GM18861 (cell line): ENCODE measurements around the gene IVNS1ABP.
"Not testable (repeated sequence)": the region's sequence is repeated elsewhere in the genome, so short reads cannot be mapped to it uniquely, and the experiment has no call there.

ENCODE experiments used
- ATAC-seq: cut with Tn5 transposase; IDR thresholded peaks from one replicate; pipeline ENCODE4 v1.9.1; 2021; ENCODE audit not compliant: unreplicated experiment

IVNS1ABP gene

DNA sequence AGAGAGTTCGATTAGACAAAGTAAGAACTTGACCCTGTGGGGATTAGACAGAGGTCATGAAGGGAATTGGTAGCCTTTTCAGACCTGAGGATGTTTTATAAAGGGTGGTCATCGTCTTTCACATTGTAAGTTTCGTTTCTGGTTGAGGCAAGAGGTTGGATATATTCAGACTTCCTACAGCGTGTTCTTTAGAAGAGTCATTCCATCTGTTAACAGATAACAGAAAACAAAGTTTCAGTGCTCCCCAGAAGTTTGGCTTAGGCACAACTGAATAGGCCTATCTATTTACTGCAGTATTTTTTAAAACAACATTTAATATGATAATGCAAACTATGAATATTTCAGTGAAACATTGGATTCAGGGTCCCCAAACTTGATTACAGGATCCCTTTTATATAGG is 17.1 kb upstream of the IVNS1ABP start:
- no peak for ATAC-seq

DNA sequence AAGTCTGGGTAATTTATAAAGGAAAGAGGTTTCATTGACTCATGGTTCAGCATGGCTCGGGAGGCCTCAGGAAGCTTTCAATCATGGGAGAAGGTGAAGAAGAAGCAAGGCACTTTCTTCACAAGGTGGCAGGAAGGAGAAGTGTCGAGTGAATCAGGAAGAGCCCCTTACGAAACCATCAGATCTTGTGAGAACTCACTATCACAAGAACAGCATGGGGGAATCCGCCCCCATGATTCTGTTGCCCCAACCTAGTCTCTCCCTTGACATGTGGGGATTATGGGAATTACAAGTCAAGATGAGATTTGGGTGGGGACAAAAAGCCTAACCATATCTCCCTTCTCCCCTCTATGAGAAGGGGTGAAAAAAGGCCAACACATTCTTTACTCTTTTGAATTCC is 11.2 kb upstream of the IVNS1ABP start:
- no peak for ATAC-seq

DNA sequence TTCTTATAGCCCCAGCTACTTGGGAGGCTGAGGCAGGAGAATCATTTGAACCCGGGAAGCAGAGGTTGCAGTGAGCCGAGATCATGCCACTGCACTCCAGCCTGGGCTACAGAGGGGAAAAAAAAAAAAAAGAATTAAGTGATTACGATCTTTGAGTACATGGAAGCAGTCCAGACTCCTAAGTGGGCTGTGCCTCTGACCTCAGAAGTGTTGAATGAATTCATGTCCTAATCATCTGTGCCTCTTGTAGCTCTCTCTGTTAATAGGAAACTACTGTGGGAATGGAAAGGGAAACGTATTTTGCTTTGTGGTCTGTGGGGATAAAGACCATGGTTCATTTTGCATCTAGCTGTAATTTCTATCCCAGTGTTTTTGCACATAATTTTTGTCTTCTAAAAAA is 8.4 kb upstream of the IVNS1ABP start:
- no peak for ATAC-seq

DNA sequence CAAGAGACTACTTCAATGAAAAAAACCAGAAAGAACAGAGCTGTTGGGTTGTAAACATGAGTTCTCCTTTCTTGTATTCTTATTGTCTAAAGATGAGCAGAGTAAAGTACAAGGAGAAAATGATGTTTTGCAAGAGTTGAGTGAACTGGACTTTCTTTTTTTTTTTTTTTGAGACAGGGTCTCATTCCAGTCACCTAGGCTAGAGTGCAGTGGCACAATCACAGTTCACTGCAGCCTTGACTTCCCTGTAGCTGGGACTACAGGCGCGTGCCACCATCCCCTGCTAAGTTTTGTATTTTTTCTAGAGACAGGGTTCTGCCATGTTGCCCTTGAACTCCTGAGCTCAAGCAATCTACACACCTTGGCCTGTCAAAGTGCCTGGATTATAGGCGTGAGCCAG is 7.1 kb upstream of the IVNS1ABP start:
- ATAC-seq: no peak

DNA sequence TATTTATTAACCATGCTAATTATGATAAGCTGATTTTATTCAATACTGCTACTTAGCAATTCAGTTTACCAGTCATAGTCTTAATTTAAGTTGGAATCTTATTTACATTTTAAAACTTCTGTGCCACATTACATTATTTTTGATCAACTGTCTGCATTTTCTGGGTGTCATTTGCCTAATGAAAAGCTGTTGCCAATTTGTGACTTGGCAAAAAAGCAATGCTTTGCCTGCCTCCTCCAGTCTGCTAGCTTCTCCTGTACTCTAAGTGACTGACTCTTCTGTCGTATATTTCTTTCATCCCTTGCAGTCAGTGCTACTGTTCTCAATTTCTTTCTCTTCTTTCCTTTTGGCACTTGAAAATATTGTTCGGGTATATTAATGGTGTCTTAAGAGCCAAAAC is 5.6 kb upstream of the IVNS1ABP start:
- ATAC-seq: no peak

DNA sequence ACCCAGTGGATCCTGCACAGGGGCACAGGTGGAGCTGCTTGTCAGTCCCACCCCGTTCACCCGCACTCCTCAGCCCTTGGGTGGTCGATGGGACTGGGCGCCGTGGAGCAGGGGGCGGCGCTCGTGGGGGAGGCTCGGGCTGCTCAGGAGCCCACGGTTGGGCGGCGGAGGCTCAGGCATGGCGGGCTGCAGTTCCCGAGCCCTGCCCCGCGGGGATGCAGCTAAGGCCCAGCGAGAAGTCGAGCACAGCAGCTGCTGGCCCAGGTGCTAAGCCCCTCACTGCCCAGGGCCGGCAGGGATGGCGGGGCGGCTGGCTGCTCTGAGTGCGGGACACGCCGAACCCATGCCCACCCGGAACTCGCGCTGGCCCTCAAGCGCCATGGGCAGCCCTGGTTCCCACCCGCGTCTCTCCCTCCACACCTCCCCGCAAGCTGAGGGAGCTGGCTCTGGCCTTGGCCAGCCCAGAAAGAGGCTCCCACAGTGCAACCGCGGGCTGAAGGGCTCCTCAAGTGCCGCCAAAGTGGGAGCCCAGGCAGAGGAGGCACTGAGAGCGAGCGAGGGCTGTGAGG is 4.7 kb upstream of the IVNS1ABP start:
- ATAC-seq: not testable (repeated sequence)

DNA sequence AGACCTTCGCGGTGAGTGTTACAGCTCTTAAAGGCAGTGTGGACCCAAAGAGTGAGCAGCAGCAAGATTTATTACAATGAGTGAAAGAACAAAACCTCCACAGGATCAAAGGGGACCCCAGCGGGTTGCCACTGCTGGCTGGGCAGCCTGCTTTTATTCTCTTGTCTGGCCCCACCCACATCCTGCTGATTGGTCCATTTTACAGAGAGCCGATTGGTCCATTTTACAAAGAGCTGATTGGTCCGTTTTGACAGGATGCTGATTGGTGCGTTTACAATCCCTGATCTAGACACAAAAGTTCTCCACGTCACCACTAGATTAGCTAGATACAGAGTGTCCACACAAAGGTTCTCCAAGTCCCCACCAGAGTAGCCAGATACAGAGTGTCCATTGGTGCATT is 4.1 kb upstream of the IVNS1ABP start:
- ATAC-seq: not testable (repeated sequence)

DNA sequence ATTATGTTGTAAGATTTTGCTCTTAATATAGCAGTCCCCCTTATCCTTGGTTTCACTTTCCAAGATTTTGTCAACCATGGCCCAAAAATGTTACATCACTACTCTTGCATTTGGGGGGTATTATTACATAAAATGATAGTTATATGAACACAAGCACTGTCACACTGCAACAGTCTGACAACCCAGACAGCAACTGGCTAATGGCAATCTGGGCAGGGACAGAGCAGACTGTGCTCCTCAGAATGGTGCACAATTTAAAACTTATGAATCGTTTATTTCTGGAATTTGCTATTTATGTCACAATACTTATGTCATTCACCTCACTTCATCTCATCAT is 2.1 kb upstream of the IVNS1ABP start:
- no peak for ATAC-seq

DNA sequence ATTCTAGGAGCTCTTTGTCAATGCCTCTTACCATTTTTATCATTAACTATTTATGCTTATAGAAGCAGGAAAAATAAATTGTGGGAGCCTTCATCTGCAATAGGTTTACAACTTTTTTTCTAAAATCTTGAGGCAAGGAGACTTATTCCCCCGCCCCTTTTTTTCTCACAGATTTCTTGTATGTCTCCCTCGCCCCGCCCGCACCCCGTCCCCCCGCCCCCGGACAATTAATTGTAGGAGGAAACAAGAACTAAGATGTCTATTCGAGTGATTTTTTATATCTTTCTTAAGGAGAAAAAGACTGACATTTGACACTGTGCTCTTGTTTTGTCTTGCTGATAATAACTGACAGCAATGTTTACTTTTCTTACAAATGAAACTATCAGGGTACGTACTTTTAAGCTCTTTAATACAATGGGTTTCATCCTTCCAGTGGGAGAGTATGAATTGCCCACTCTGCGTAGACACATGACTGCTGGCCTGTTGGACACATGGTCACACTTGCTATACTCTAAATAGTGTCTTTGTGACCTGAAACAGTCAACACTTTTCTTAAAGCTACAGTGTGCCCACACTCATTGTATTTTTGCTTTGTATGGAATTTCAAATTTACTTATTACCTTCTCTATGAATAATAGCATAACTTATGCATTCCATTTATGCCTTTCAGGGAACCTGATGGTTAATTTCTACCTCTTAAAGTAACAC is 1.5 kb upstream of the IVNS1ABP start:
- no peak for ATAC-seq

DNA sequence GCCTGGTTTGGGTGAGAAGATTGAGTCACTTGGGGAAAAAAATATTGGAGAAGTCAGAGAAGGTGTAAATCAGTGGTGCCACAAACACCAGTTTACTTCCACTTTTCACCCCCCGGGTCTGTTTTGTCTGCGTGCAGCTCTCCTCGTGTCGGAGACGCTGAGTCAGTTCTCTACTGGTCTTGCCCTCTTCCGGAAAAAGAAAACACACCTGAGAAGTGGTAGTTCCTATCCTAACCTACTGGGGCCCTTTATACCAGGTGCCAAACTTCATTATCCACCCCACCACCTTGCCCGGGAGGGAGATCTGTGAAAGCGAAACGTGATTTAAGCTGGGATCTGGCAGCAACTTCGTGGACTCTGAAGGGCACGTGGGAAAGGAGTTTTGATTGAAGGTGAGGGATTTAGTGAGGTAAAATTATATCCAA is 855 bp upstream of the IVNS1ABP start:
- ATAC-seq: peak; percentile 45

DNA sequence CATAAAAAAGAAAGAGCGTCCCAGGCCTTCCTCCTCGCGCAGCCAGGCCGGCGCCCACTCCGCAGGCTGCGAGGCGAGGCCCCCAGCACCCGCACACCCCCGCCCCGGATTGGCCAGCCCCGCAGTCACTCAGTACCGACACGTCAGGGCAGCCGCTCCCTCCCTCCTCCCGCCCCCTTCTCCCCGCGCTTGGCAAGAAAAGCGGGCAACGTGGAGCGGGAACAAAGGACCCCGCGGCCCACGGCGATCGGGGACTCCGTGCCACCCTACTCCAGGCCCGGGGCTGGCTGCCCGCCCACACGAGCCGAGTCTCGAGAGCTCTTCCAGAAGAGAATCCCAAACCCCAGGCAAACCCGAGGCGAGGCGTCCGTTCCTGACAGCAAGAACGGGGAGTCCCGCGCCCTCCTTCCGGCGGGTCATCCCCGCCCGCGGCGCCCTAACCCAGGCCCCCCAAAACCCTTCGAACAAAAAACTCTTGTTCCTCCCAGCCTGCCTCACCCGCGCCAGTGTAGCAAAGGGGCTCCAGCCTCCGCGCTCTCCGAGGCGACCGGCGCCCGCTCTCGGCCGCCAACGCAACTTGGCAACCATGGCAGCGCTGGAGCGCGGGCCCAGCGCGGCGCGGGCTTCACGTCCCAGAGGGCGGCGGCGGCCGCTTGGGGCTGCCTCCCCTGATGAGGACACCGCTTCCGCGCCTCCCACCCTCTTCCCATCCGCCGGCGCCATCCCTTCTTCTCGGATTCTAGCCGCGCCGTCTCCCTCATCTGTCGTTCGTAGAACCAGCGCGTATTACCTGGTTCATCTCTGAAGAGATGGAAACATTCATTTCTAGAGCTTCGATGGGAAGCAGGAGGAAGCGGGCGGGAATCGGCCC is 645 bp downstream of the IVNS1ABP start:
- peak; percentile 29 for ATAC-seq

DNA sequence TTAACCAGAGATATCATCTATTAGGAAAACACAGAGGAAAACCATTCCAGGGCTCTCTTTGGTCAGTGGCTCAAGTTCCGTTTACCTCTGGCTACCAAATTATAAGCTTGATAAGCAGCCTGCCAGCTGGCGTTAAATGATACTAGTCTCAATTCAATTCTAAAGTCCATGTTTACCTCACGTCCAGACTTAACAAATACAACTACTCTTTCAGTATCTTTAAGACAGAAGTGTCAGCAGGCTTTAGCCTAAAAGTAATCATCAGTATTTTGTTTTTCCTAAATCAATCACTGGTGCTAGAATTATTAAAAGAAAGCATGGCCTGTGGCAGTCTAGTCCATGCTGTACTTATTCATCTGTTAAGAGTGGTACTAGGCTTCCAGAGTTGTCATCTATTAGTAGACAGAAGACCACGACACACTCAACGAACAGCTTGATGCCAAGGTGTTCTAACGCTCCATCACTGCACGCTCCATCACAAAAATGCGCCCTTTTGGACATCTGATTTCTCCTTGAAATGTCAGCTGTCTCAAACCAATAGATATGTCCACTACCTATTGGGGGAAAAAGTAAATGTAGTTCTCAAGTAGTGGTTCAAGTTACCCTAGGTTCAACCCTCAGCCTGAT is 1.5 kb downstream of the IVNS1ABP start:
- no peak for ATAC-seq

DNA sequence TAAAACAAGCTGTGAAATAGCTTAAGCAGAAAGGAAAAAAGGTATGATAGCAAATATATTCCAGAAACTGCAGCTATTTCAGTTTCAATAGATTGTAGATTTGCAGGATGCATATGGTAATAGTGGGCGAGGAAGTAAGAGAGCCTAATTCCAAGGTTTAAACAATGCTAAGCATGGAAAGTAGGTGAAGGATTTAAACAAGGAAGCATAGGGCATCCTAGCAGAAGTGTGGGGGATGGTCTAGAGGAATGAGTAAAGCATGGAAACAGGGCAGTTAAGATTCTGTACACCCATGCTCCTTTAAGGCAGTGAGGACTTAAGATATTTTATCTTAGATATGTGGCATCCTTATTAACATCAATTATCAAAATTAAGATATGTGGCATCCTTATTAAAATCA is 2.6 kb downstream of the IVNS1ABP start:
- no peak for ATAC-seq

DNA sequence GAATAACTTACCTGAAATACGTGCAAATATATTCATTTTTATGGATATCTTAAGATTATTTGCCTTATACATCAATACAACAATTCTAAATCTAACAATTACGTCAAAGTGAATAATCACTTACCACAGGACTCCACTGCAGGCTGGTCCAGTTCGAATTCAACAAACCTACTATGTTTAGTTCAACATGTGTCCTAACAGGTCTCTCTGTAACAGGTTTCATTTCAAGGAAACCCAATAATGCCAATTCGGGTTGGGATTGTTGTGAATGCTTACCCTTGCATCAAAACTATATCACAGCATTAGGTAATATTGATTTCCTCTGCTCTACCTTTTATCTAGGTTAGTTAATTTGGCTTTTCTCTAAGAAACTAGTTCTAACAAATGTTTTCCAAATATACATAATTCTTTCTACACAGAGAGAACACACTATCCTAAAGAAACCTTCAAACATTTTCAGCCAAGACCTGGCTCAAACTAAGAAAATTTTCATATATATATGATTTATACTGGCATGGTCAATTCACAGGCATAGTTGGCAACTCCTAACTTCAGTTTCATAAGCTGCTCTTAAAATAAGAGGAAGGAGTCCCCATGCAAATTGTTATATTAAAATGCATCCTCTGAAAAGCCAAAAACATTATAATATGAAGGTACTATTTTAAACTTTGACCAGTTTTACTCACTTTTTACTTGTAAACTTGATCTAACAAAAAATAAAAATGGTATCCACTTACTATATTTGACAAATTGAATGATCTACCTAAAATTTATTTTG is 4.5 kb downstream of the IVNS1ABP start:
- ATAC-seq: no peak

DNA sequence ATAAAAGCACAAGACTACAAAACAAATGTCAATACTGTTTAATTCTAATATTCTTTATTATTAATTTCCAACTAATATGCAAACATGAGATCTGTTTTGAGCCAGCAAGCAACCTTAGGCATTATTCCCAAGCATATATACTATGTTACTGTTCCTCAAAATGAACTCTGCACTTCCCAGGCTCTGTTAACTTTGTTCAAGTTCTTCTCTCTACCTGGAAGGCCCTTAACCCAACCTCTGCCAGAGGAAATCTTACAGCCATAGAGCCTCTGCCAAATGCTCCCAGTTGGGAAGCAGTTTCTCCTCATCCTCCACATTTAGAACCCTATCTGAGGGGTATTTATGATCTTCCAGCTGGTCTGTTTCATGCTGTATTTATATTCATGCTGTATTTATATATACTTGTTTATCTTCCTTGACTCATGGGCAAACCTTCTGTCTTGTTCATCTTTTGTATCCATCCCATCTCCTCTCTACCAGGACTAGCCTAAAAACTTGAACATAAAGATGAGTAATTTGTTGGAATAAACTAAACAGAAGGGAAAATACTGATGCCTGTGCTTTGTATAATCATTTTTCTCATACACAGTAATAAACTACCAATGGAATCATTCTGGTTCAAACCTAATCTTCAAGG is 5.3 kb downstream of the IVNS1ABP start:
- no peak for ATAC-seq

DNA sequence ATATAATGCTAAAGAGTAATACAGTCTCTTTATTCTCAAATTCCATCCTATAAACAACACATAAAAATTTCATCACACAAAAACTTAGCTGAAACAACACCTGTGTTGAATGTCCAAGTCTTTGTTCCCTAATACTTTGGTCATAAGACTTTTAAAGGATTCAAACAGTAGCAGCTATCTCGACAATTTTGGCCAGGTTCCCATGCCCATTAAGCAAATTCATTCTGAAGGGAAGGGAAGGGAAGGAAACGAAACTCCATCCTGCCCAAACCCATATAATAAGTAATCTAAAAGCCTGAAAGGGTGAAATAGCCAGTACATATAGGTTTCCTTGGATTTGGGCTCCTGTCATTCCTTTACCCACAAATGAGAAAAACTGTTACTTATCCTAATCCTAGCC is 7.5 kb downstream of the IVNS1ABP start:
- ATAC-seq: no peak

DNA sequence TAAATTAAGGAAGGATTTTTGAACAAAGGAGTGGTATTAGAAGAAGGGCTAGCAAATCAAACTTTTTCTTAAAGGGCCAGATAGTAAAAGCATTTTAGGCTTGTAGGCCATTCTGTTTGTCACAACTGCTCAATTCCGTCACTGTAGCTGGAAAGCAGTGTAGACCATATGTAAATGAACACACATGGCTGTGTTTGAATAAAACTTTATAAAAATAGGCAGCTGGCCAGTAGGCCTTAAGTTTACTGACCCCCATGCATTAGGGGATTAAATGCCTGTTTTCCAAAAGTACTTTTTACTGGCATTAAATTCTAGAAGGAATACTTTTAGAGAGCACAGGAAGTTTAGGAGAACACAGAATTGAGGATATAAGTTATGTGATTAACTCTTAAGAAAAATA is 8.9 kb downstream of the IVNS1ABP start:
- ATAC-seq: no peak

DNA sequence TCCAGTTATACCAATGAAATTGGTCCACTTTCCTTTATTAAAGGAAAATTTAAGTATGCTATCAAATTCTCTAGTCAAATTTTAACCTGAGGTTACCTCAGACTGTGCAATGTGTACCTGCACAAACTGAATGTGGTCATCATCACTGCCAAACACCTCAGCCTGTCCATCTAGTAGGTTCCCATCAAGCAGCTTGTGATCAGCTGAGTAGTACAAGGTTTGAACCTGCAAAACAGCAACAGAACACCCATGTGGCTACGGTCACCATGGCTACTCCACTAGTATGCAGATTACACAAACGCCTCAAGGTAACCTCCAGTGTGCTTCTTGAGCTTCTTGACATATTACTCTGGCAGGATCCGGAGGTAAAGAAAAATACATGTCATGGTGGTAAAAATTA is 11.6 kb downstream of the IVNS1ABP start:
- ATAC-seq: no peak

DNA sequence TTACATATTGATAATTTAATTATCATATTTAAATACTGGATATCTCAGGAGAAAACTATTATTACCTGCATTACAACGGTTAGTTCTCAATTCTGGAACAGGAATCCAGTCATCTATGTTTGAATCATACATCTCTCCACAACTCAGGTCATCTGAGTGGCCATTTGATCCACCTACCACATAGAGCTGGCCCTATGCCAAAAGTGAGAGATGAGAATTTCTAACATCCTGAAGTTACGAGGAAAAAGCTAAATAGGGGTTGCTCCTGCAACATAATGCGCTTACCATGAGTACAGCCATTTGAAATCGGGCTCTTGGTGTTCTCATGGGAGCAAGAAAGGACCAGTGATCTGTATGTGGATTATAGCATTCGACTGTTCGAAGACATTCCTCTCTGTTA is 16.9 kb downstream of the IVNS1ABP start:
- no peak for ATAC-seq

DNA sequence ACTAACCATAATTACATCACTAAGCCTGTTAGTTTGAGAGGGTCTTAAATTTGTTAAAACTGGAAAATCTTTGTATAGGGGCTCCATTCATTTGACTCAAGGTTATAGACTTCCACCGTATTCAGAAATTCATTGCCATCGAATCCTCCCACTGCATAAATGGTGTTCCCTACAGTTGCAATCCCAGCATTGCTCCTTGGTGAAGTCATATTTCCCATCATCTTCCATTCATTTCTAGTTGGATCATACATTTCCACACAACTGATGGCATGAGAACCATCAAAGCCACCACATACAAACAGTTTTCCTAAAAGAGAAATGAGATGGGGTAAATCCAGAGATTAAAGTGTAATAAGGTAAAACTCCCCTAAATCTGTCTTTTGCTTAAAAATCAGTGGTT is 19.1 kb downstream of the IVNS1ABP start:
- no peak for ATAC-seq

DNA sequence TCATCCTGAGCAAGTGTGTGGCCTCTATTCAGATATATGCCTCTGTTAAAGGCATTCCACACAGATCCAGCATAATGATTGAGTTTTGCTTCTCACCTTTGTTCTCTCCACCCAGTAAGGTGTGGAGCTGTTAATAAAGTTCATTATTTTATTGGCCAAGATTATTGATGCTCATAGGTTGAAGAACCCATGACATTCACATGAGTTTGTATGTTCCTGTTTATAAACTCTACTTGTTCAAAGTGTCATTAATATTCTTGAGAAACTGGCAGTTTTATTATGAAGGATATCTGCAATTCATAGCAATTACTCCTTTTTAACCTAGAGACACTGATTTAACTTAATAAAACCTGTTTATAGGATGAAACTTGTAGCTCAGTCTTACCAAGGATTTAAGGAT is 22.0 kb downstream of the IVNS1ABP start:
- no peak for ATAC-seq
